Testis (tissue), 2 donors: ENCODE data around the gene POU1F1.

Source experiments
- POLR2A ChIP-seq: fragments of 450-650 bp; IDR thresholded peaks from one replicate; pipeline ENCODE4 v1.6.1; 2017; ENCODE audit warnings: antibody characterized with exemption, mild to moderate bottlenecking, moderate library complexity
- TF ChIP-seq, protein P1 (sequence below), 3 experiments: fragments of 450-650 bp in 2 of 3; fragments of 200-600 bp in 1 of 3; sonication (generic) in 1 of 3; IDR thresholded peaks; one replicate each; pipeline ENCODE4 v1.5.1; 2016 to 2019; ENCODE audit warnings: antibody characterized with exemption in 3 of 3, mild to moderate bottlenecking in 2 of 3, moderate library complexity in 1 of 3

DNA sequence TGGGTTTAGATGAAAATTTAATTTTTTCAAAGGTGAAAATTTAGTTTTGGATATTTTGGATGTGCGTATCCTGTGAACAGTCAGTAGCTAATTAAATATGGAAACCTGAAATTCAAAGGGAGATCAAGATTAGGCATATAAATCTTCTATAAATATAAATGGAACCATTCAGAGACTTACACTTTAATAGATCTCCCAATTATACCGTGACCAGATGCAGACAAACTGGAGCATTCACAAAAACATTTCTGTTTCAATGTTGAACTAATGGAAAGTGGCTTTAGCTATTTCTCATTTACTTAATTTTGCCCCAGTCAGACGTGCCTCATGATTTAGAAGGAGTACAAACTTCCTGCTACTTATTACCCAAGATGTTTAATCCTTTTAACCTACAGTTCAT lies 29.1 kb upstream of the POU1F1 start:
- TF ChIP-seq, protein P1, sequence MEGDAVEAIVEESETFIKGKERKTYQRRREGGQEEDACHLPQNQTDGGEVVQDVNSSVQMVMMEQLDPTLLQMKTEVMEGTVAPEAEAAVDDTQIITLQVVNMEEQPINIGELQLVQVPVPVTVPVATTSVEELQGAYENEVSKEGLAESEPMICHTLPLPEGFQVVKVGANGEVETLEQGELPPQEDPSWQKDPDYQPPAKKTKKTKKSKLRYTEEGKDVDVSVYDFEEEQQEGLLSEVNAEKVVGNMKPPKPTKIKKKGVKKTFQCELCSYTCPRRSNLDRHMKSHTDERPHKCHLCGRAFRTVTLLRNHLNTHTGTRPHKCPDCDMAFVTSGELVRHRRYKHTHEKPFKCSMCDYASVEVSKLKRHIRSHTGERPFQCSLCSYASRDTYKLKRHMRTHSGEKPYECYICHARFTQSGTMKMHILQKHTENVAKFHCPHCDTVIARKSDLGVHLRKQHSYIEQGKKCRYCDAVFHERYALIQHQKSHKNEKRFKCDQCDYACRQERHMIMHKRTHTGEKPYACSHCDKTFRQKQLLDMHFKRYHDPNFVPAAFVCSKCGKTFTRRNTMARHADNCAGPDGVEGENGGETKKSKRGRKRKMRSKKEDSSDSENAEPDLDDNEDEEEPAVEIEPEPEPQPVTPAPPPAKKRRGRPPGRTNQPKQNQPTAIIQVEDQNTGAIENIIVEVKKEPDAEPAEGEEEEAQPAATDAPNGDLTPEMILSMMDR (IDR thresholded peaks at IDR 0.05) = no peak
- no peak for TF ChIP-seq POLR2A
